22Rv1 (cell line): Measurements from ENCODE around the gene VWF.

Experiments
- ZFX ChIP-seq: fragments of 450-650 bp; IDR thresholded peaks from 2 replicates; pipeline ENCODE4 v1.6.1; 2017; ENCODE audit warnings: antibody characterized with exemption, borderline replicate concordance
- TF ChIP-seq, protein P1 (sequence below): fragments of 450-650 bp; IDR thresholded peaks from 2 replicates; pipeline ENCODE4 v1.5.1; 2017; ENCODE audit warnings: mild to moderate bottlenecking

GRCh38 chr12:6140651-6141447 is 16.4 kb upstream of the VWF start:
- TF ChIP-seq, protein P1, sequence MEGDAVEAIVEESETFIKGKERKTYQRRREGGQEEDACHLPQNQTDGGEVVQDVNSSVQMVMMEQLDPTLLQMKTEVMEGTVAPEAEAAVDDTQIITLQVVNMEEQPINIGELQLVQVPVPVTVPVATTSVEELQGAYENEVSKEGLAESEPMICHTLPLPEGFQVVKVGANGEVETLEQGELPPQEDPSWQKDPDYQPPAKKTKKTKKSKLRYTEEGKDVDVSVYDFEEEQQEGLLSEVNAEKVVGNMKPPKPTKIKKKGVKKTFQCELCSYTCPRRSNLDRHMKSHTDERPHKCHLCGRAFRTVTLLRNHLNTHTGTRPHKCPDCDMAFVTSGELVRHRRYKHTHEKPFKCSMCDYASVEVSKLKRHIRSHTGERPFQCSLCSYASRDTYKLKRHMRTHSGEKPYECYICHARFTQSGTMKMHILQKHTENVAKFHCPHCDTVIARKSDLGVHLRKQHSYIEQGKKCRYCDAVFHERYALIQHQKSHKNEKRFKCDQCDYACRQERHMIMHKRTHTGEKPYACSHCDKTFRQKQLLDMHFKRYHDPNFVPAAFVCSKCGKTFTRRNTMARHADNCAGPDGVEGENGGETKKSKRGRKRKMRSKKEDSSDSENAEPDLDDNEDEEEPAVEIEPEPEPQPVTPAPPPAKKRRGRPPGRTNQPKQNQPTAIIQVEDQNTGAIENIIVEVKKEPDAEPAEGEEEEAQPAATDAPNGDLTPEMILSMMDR = no peak
- TF ChIP-seq ZFX = no peak
